ENCODE measurements around the gene OGA.

Gene OGA

DNA sequence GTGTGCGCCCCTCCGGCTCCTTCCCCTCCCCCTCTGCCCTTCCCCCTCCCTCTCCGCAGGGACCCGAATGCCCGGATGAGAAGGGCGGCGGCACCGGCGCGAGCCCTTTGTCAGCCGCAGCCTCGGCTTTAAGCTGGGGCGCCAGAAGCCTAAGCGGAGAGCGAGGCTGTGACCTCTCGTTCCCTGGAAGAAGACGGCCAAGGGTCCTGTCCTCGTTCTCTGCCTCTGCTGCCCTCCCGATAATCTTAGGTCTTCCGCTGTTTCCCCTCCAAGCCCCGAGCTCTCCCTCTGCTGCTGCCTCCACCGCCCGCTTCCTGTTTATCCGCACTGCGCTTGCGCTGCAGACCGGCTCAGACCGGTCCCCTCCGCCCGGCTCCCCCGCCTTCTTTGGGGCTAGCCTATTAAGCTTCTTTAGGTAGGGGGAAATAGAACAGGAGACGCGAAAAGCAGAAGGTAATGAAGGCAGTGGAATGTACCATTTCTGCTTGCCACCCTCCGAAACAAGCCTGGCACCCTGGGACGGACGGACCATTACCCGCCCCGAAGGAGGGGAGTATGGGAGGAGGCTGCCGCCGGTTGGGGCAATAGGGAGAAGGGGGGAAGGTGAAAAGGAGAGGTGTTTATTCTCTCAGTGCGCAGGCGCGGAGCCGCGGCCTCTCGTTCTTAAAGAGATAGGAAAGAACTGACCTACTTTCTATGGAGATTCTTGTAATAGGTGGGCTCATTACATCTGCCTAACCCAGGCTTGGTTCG lies at the start of gene OGA:
Gene OGA, minus strand, starts transcription at position 326 of the 753 bp plus-strand sequence. CDS start 422 bp downstream, outside the sequence.
- peak; percentile 100 for DNase-seq (ENCODE audit: low read depth in 2 of 2)
- H3K4me3 ChIP-seq (replicated peaks in 1 of 2; ENCODE audit: low read depth in 2 of 2, low read length in 2 of 2), result peak within 1 kb of the TSS; percentile 95 to 99
- TF ChIP-seq, protein P1, sequence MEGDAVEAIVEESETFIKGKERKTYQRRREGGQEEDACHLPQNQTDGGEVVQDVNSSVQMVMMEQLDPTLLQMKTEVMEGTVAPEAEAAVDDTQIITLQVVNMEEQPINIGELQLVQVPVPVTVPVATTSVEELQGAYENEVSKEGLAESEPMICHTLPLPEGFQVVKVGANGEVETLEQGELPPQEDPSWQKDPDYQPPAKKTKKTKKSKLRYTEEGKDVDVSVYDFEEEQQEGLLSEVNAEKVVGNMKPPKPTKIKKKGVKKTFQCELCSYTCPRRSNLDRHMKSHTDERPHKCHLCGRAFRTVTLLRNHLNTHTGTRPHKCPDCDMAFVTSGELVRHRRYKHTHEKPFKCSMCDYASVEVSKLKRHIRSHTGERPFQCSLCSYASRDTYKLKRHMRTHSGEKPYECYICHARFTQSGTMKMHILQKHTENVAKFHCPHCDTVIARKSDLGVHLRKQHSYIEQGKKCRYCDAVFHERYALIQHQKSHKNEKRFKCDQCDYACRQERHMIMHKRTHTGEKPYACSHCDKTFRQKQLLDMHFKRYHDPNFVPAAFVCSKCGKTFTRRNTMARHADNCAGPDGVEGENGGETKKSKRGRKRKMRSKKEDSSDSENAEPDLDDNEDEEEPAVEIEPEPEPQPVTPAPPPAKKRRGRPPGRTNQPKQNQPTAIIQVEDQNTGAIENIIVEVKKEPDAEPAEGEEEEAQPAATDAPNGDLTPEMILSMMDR (IDR thresholded peaks at IDR 0.05; ENCODE audit: low read depth, low read length), result no peak

DNA sequence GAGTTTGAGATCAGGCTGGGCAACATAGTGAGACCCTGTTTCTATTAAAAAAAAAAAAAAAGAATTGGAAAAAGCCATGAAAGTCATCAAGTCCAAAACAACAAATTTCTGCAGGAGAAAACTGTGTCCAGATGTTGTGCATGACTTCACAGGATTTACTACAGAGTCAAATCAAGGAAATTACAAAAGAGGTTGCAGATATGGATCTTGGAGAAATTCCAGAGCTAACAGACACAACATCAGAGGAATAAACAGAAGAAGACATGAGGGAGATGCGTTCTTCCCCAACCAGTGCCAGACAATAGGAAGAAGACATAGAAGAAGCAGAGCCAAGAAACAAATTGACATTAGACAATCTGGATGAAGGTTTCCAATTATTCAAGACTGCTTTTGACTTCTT lies 49.7 kb upstream of the OGA start:
- no peak overlapping the region for H3K4me3 ChIP-seq (replicated peaks in 1 of 2; ENCODE audit: low read depth in 2 of 2, low read length in 2 of 2)
- TF ChIP-seq, protein P1 (IDR thresholded peaks at IDR 0.05; ENCODE audit: low read depth, low read length), result no peak
- peak in 1 of 2 donors; percentile 28 for DNase-seq (ENCODE audit: low read depth in 2 of 2)

DNA sequence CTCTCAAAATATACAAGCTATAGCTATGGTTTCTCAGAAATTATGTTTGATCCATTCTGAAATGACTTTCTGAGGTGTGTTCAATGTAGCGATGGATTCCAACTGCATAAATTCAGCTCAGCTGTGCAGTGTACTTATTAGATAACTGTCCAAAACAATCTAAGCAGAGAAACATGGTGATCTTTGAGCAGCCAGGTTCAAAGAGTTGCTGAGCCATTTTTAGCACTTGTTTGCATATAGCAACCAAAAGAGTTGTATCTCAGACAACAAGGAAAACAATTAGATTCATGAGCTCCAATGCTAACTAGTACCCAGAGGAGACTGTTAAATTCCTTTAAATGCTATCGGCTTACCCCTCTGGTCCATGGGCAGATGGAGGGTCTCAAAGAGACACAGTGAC lies 41.3 kb upstream of the OGA start:
- DNase-seq (ENCODE audit: low read depth in 2 of 2), result no peak
- no peak overlapping the region for H3K4me3 ChIP-seq (replicated peaks in 1 of 2; ENCODE audit: low read depth in 2 of 2, low read length in 2 of 2)
- TF ChIP-seq, protein P1 (IDR thresholded peaks at IDR 0.05; ENCODE audit: low read depth, low read length), result no peak

DNA sequence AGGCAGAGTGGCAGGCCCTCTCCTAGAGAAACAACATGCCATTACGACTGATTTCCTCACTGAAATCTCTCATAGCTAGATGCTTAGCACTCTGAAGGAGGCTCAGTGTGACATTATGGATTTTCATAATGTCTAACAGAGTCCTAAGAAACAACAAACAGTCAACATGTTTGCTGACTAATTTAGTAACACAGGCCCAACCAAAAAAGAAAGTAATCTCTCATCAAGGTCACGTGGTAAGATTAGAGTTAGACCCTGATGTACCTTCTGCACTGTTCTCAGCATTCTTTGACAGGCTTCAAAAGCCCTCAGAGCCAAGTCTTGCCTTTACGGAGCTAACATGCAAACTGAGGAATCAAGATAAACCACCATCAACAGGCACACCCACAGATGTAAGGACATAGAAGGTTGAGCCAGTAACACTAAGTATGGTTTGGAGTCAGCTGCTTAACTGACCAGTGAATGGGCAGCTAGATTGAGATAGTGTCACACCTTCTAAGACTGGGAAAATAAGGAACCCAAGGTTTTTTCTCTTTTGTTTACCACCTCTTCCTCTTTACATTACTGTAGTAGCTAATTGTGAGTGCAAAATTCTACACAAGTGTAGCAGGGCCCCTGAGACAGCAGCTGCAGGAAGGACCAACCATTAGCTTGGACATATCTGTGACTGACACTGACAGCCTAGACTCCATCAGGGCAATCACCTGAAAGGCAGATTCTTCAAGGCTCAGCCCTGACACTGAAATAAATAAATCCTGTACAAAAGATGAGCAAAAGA lies 40.7 kb upstream of the OGA start:
- no peak for DNase-seq (ENCODE audit: low read depth in 2 of 2)
- TF ChIP-seq, protein P1 (IDR thresholded peaks at IDR 0.05; ENCODE audit: low read depth, low read length), result no peak
- H3K4me3 ChIP-seq (replicated peaks in 1 of 2; ENCODE audit: low read depth in 2 of 2, low read length in 2 of 2), result no peak overlapping the region

DNA sequence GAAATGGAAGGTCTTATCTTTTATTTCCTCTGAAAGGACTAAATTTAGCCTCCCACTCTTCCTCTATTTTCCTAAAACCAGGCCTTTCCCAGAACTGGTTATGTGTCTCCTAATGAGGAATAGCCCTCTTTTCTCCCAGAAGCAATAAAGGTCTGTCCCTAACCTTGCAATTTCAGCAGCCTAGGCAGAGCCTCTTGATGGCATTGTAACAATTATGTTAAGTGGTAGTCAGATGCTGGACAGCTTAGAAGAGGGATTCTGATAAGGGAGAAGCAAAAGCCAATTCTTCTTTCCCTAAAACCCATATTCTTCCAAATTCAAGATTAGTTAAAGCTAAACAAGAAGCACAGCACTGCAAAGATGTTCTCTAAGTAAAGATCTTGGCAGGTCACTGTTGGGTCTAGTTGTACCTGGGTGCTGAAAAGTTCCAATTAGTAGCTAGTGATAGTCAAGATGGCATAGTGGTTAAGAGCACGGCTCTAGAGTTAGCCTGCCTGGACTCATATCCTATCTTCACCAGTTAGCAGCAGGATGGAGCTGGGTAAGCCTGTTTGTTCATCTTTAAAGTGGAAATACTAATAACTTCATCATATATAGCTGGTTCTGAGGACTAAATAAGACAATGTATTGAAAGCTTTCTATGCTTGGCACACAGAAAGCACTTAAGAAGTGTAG lies 39.7 kb upstream of the OGA start:
- no peak for DNase-seq (ENCODE audit: low read depth in 2 of 2)
- TF ChIP-seq, protein P1 (IDR thresholded peaks at IDR 0.05; ENCODE audit: low read depth, low read length), result no peak
- H3K4me3 ChIP-seq (replicated peaks in 1 of 2; ENCODE audit: low read depth in 2 of 2, low read length in 2 of 2), result no peak overlapping the region

DNA sequence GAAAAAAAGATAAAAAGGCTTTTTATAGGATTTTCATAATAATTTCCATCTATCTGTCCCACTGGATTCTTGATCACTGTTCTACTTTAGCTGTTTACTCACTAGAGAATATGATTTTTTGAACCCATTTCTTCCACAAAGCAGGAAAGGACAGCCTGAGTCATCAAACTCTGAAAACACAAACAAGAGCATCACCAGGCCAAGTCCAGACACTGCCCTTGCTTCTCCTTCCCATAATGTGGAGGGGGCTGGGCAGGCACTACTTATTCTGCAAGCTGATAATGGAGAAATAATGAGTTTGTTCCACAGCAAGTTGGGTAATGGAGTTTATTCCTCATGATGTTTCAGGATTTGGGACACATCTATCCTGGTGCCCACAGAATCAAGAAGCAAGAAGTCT lies 38.4 kb upstream of the OGA start:
- peak; percentile 45 to 65 for DNase-seq (ENCODE audit: low read depth in 2 of 2)
- H3K4me3 ChIP-seq (replicated peaks in 1 of 2; ENCODE audit: low read depth in 2 of 2, low read length in 2 of 2), result no peak overlapping the region
- TF ChIP-seq, protein P1 (IDR thresholded peaks at IDR 0.05; ENCODE audit: low read depth, low read length), result no peak

Measured in cardiac fibroblast (primary cell).